HCT116 (cell line): Measurements from ENCODE around the gene KRTAP10-1. TPM values are rescaled to one million over a fixed set of nuclear protein-coding genes. Genes with fewer than 3 reads are reported as not detected.

Experiments used
- ATAC-seq: fragments of 200-7000 bp; cut with Tn5 transposase; 2 replicates; pipeline ENCODE4 v1.9.1; 2020; ENCODE audit warnings: mild to moderate bottlenecking, moderate library complexity
- BruUV-seq: library from RNA; stranded (reverse); fragments of 400-500 nt; replicated peaks from 2 replicates; lab custom pipeline; 2021; lab: Mats Ljungman, UMichigan
- CTCF ChIA-PET: fragments of 300-600 bp; sonication (Branson Sonifier 250); formaldehyde crosslinking; loops from one replicate; lab custom pipeline; 2021; ENCODE audit warnings: antibody characterized with exemption; lab: Charles Lee
- POLR2A ChIA-PET: fragments of 300-600, 350-600 bp; sonication (Branson Sonifier 250); formaldehyde crosslinking; loops from one replicate; lab custom pipeline; 2021; ENCODE audit warnings: antibody characterized with exemption; lab: Charles Lee
- RAD21 ChIA-PET, 2 experiments: fragments of 300-600 bp; sonication (Branson Sonifier 250); formaldehyde crosslinking; loops; one replicate each; lab custom pipeline; 2023; ENCODE audit warnings: low total read pairs in 2 of 2; ENCODE audit not compliant: uncharacterized antibody in 2 of 2, unreplicated experiment in 2 of 2, low non-redundant PET in 1 of 2; lab: Charles Lee
- DNase-seq: peaks from one replicate; pipeline ENCODE4 v3.0.0-alpha.2; 2010; ENCODE audit warnings: low read depth, low spot score
- H2AFZ ChIP-seq: fragments of 200-600 bp; shearing (Covaris generic), sonication (generic); 2 replicates; pipeline ENCODE4 v1.6.1; 2017; ENCODE audit warnings: low read depth, mixed run types, mixed read lengths, antibody characterized with exemption, low read length; ENCODE audit not compliant: poor library complexity, severe bottlenecking
- H3K27ac ChIP-seq: 2 replicates; pipeline ENCODE4 v1.5.1; 2012; ENCODE audit warnings: low read depth, low read length
- H3K27me3 ChIP-seq: fragments of 200-600 bp; sonication (generic); 2 replicates; pipeline ENCODE4 v1.6.1; 2016; ENCODE audit warnings: mixed run types, low read length, mixed read lengths; ENCODE audit not compliant: insufficient read depth
- H3K36me3 ChIP-seq, 2 experiments: fragments of 200-500 bp in 1 of 2; fragments of 200-600 bp in 1 of 2; sonication (Bioruptor generic) in 1 of 2; sonication (generic) in 1 of 2; 2 replicates each; pipeline versions ENCODE4 v1.5.1 to v1.6.1; 2014 to 2016; ENCODE audit warnings: low read length in 2 of 2, inconsistent platforms in 1 of 2, mixed read lengths in 1 of 2, mixed run types in 1 of 2; ENCODE audit not compliant: insufficient read depth in 2 of 2, control insufficient read depth in 1 of 2
- H3K4me1 ChIP-seq, 2 experiments: fragments of 200-600 bp in 1 of 2; sonication (generic) in 1 of 2; 2 replicates each; pipeline versions ENCODE4 v1.5.1 to v1.6.1; 2012 to 2017; ENCODE audit warnings: low read length in 2 of 2, inconsistent platforms in 1 of 2, mild to moderate bottlenecking in 1 of 2, mixed read lengths in 1 of 2, mixed run types in 1 of 2, moderate library complexity in 1 of 2; ENCODE audit not compliant: insufficient read depth in 2 of 2, control insufficient read depth in 1 of 2
- H3K4me2 ChIP-seq: fragments of 200-600 bp; sonication (generic); 2 replicates; pipeline ENCODE4 v1.6.1; 2017; ENCODE audit warnings: mixed run types, low read length, mixed read lengths
- H3K4me3 ChIP-seq, 2 experiments: fragments of 200-600 bp in 1 of 2; sonication (generic) in 1 of 2; replicated peaks in 1 of 2; 2 replicates each; pipeline ENCODE4 v1.5.1; 2011 to 2016; ENCODE audit warnings: low read length in 2 of 2, control low read depth in 1 of 2, low read depth in 1 of 2, mild to moderate bottlenecking in 1 of 2, mixed read lengths in 1 of 2, mixed run types in 1 of 2
- H3K79me2 ChIP-seq: fragments of 200-600 bp; sonication (generic); 2 replicates; pipeline ENCODE4 v1.6.1; 2017; ENCODE audit warnings: mild to moderate bottlenecking, mixed run types, low read length, moderate library complexity, mixed read lengths; ENCODE audit not compliant: insufficient read depth
- H3K9ac ChIP-seq: fragments of 200-600 bp; sonication (generic); 2 replicates; pipeline ENCODE4 v1.6.1; 2016; ENCODE audit warnings: low read length, mixed read lengths
- H3K9me2 ChIP-seq: fragments of 200-600 bp; sonication (generic), shearing (Covaris generic); 2 replicates; pipeline ENCODE4 v1.6.1; 2017; ENCODE audit warnings: mixed run types, mild to moderate bottlenecking, moderate library complexity; ENCODE audit not compliant: insufficient read depth
- H3K9me3 ChIP-seq, 2 experiments: fragments of 200-500 bp in 1 of 2; fragments of 200-600 bp in 1 of 2; sonication (Bioruptor generic) in 1 of 2; sonication (generic) in 1 of 2; 2 replicates each; pipeline ENCODE4 v1.6.1; 2014 to 2017; ENCODE audit warnings: low read length in 2 of 2, mixed read lengths in 2 of 2, inconsistent platforms in 1 of 2, low read depth in 1 of 2, mild to moderate bottlenecking in 1 of 2, mixed run types in 1 of 2, moderate library complexity in 1 of 2; ENCODE audit not compliant: control insufficient read depth in 1 of 2, insufficient read depth in 1 of 2
- H4K20me1 ChIP-seq: fragments of 200-600 bp; sonication (generic), shearing (Covaris generic); 2 replicates; pipeline ENCODE4 v1.6.1; 2017; ENCODE audit warnings: mixed run types, mild to moderate bottlenecking, moderate library complexity; ENCODE audit not compliant: insufficient read depth
- ATF3 ChIP-seq: IDR thresholded peaks from 2 replicates; pipeline ENCODE4 v1.6.1; 2012
- ELF1 ChIP-seq: IDR thresholded peaks from 2 replicates; pipeline ENCODE4 v1.6.1; 2012; ENCODE audit warnings: low read depth, borderline replicate concordance
- FOSL1 ChIP-seq: IDR thresholded peaks from 2 replicates; pipeline ENCODE4 v1.6.1; 2012; ENCODE audit warnings: low read depth
- JUND ChIP-seq: IDR thresholded peaks from 2 replicates; pipeline ENCODE4 v1.6.1; 2012
- POLR2A ChIP-seq: IDR thresholded peaks from 2 replicates; pipeline ENCODE4 v1.7.0; 2011; ENCODE audit warnings: borderline replicate concordance; ENCODE audit not compliant: insufficient read depth, insufficient read length; ENCODE audit errors: extremely low read depth
- POLR2AphosphoS5 ChIP-seq: IDR thresholded peaks from 2 replicates; pipeline ENCODE4 v1.6.1; 2011; ENCODE audit warnings: mild to moderate bottlenecking, low read depth, low read length, moderate library complexity
- SIN3A ChIP-seq: IDR thresholded peaks from 2 replicates; pipeline ENCODE4 v1.6.1; 2012; ENCODE audit warnings: low read depth
- SRF ChIP-seq: IDR thresholded peaks from 2 replicates; pipeline ENCODE4 v1.6.1; 2012; ENCODE audit warnings: low read depth
- ZBTB33 ChIP-seq: IDR thresholded peaks from 2 replicates; pipeline ENCODE4 v1.6.1; 2011; ENCODE audit warnings: mild to moderate bottlenecking, low read length, moderate library complexity; ENCODE audit not compliant: insufficient replicate concordance; ENCODE audit errors: extremely low read depth
- intact Hi-C: fragments of 100-400 bp; cut with micrococcal nuclease; formaldehyde crosslinking; loops from 2 replicates; pipeline ENCODE4 v1.10.0; 2022
- total RNA-seq: library from RNA; stranded (reverse); gene quantifications from one replicate; pipeline ENCODE4 v1.2.1, GENCODE V29; 2021; ENCODE audit not compliant: unreplicated experiment
- TF ChIP-seq, protein P1 (sequence below), 3 experiments: fragments of 200-600 bp in 1 of 3; sonication (generic) in 1 of 3; IDR thresholded peaks in 2 of 3; conservative IDR thresholded peaks in 1 of 3; 2 replicates each; pipeline ENCODE4 v1.5.1; 2012 to 2017; ENCODE audit warnings: low read depth in 2 of 3, low read length in 2 of 3, antibody characterized with exemption in 1 of 3, borderline replicate concordance in 1 of 3, control low read depth in 1 of 3, mild to moderate bottlenecking in 1 of 3, mixed read lengths in 1 of 3, mixed run types in 1 of 3, moderate library complexity in 1 of 3; ENCODE audit not compliant: insufficient read depth in 1 of 3

KRTAP10-1 gene
- total RNA-seq, 1 experiment from 2014 or later: not detected

DNA sequence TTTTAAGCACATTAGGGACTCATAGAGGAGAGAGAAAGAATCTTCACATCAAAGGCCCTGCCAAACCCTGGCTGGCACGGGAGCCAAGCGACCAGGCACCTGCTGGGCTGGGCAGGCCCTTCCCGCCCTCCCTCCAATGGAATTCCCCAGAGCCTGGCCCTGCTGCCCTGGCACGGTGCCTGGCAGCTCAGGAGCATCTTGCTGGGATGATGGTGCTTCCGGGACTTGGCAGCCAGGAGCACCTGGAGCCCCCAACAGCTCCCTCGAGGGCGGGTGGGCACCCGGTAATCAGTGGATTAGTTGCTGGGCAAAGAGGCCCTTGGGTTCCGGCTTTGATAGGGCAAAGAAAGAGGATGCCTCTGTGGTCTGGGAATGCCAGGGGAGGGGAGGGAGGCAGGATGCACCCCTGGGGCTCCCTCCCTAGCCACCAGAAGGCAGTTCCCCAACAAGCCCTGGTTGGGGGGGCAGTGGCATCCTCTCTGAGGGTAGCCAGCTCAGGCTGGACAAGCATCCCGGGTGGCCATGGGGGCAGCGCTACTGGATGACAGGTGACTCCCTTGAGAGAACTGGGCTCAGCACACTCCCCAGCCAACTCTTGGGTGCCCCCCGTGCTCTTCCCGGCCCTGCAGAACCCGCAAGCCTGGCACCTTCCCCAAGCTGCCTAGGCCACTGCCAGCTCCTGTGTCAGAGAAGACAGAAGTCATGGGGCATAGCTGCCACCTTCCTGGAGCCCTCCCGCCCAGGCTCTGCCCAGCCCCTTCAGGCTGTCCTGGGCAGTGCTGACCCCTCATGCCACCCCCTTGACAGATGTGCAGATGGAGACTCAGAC is 26.4 kb downstream of the KRTAP10-1 start:
- DNase-seq (no peak), ATAC-seq (no peak)
- no peak overlapping the region for H3K4me3 ChIP-seq
- no peaks in the 10 kb centered on the region for H3K9me2 ChIP-seq
- H3K4me1 ChIP-seq: peaks cover 12 to 28% of the 10 kb centered on the region in 2 experiments
- H3K9ac ChIP-seq: no peak overlapping the region
- TF ChIP-seq ELF1 (no peak), JUND (no peak), POLR2AphosphoS5 (no peak), ATF3 (no peak), FOSL1 (no peak), POLR2A (no peak), SIN3A (no peak), SRF (no peak), ZBTB33 (no peak)
- TF ChIP-seq, protein P1, sequence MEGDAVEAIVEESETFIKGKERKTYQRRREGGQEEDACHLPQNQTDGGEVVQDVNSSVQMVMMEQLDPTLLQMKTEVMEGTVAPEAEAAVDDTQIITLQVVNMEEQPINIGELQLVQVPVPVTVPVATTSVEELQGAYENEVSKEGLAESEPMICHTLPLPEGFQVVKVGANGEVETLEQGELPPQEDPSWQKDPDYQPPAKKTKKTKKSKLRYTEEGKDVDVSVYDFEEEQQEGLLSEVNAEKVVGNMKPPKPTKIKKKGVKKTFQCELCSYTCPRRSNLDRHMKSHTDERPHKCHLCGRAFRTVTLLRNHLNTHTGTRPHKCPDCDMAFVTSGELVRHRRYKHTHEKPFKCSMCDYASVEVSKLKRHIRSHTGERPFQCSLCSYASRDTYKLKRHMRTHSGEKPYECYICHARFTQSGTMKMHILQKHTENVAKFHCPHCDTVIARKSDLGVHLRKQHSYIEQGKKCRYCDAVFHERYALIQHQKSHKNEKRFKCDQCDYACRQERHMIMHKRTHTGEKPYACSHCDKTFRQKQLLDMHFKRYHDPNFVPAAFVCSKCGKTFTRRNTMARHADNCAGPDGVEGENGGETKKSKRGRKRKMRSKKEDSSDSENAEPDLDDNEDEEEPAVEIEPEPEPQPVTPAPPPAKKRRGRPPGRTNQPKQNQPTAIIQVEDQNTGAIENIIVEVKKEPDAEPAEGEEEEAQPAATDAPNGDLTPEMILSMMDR (IDR thresholded peaks at IDR 0.05 in 2 of 3, conservative IDR thresholded peaks at IDR 0.05 in 1 of 3; ENCODE audit: borderline replicate concordance in 1 of 3, insufficient read depth in 1 of 3, low read depth in 2 of 3, low read length in 2 of 3): no peak
- intact Hi-C loops: loop anchor here (10.0 kb wide), 1 partner anchor 621 kb away; no protein-coding TSS in a partner anchor
- H3K79me2 ChIP-seq: peaks cover 10% of the 10 kb centered on the region; the same call in 1 of the 2 replicates
- RAD21 ChIA-PET: no interaction called here
- H2AFZ ChIP-seq: no peak overlapping the region
- H3K36me3 ChIP-seq: no peaks in the 10 kb centered on the region
- H3K4me2 ChIP-seq: no peak overlapping the region
- BruUV-seq: no TSS peak
- no peaks in the 10 kb centered on the region for H3K27me3 ChIP-seq
- no peaks in the 10 kb centered on the region for H3K9me3 ChIP-seq
- H4K20me1 ChIP-seq: no peaks in the 10 kb centered on the region
- CTCF ChIA-PET: no interaction called here
- POLR2A ChIA-PET: no interaction called here
- H3K27ac ChIP-seq: no peak overlapping the region
